ENCODE measurements around the gene SIGLEC9. TPM values are rescaled to one million over a fixed set of nuclear protein-coding genes. Genes with fewer than 3 reads are reported as not detected.

The SIGLEC9 gene
- total RNA-seq, 1 experiment from 2014 or later: not detected

DNA sequence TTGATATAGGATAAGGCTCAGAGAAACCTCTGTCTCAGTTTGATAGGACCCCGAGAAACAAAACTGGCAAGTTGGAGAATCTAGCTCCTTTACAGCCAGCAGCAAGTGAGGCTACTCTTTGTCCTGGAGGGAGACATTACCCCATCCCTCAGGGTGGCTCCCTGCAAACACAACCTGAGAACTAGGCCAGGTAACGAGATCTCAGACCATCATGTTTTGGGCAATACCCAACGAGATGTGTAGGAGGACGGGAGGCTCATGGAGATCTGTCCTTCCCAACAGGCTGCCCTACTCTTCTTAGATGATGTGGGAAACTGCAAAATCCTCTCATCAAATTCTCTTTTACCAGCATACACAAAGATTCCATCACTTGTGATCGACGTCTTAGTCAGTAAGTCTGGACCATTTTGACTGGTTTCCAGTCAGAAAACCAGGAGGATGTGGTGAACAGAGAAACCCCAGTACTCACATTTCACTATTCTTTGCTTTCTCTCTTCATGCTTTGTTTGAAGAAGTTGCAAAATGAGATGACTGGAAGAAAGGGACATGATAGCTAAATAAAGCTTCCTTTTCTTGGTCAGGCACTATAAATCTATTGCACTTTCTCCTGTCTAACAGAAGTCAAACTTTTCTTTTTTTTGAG is 10.5 kb upstream of the SIGLEC9 start:
- DNase-seq (ENCODE audit: low read depth, low spot score): no peak
- in situ Hi-C loops (cut with HindIII; ENCODE audit: low pct_unique_long_range_greater_than_20kb, low sequenced_read_pairs): no loop called here

DNA sequence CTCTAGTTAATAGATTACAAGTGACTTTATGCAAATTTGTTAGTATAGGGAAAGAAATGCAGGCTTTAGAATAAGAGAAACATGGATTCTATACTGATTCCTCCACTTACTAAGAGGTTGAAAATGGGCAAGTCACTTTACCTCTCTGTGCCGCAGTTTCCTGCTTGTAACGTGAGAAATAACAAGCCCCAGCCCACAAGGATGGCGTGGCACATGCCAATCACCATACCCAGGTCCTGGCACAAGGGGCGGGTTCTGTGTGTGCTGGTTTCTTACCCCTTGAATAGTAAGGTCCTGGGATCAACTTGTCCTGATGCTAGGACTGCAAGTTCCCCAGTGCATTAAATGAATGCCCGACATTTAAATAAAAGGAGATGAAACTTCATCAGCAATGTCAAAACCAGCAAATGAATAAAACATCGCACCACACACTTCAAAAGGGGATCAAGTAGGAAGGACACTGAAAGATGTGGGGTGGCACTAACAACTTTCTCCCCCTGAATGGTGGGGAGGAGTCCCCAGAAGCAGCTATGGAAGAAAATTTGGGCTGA is 7.9 kb upstream of the SIGLEC9 start:
- in situ Hi-C loops (cut with HindIII; ENCODE audit: low pct_unique_long_range_greater_than_20kb, low sequenced_read_pairs): no loop called here
- DNase-seq (ENCODE audit: low read depth, low spot score): no peak

DNA sequence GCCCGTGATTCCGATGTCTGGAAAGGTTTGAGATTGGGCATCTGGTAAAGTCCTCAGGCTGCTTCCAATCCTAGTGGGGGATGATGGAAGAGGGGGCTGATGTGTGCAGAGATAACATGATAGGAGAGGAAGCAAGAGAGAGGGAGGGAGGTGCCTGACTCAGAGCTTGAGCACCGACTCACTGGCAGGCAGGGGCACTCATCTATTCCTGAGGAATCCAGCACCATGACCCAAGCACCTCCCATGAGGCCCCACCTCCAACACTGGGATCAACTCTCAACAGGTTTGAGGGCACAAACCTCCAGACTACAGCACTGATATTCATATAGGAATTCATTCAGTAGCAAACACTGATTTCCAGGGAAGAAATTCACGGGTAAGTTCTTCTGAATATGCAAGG is 5.6 kb upstream of the SIGLEC9 start:
- no peak for DNase-seq (ENCODE audit: low read depth, low spot score)
- in situ Hi-C loops (cut with HindIII; ENCODE audit: low pct_unique_long_range_greater_than_20kb, low sequenced_read_pairs): no loop called here

DNA sequence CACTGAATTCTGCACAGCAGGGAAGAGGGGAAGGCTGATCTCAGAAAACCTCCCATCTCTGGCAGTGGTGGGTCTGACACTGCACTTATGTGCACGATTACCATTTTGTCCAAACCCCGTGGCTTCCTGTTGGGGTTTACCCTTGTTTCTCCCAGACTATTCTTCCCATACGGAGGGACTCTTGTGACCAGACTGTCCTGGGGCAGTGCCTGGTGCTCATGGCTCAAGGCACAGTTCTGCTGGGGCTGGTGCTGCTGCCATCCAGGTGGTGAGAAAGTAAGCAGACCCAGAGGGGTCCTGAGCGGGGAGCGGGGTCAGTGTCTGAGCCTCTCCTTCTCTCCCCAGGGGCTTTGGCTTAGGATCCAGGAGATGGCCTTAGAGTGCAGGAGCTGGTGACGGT is 5.1 kb upstream of the SIGLEC9 start:
- no peak for DNase-seq (ENCODE audit: low read depth, low spot score)
- in situ Hi-C loops (cut with HindIII; ENCODE audit: low pct_unique_long_range_greater_than_20kb, low sequenced_read_pairs): no loop called here

- in situ Hi-C loops (cut with HindIII; ENCODE audit: low pct_unique_long_range_greater_than_20kb, low sequenced_read_pairs): no loop called here
- DNase-seq (ENCODE audit: low read depth, low spot score): no peak
These were observed 4.5 kb upstream of the SIGLEC9 start for GRCh38 chr19:51120160-51120559.

DNA sequence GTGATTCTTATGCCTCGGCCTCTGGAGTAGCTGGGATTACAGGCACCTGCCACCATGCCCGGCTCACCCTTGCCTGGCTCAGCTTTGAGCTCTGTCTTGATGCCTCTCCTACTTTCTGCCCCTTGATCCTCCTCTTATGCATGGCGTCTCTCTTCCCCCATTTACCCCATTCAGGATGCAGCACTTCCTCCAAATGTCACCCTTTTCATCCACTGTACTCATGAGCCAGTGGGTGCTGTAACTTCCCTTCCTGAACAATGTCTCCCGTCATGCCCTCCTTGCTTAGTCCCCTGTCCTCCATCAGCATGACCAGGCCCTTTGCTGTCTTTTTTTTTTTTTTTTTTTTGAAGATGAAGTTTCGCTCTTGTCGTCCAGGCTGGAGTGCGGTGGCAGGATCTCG is 3.4 kb upstream of the SIGLEC9 start:
- in situ Hi-C loops (cut with HindIII; ENCODE audit: low pct_unique_long_range_greater_than_20kb, low sequenced_read_pairs): no loop called here
- DNase-seq (ENCODE audit: low read depth, low spot score): no peak

DNA sequence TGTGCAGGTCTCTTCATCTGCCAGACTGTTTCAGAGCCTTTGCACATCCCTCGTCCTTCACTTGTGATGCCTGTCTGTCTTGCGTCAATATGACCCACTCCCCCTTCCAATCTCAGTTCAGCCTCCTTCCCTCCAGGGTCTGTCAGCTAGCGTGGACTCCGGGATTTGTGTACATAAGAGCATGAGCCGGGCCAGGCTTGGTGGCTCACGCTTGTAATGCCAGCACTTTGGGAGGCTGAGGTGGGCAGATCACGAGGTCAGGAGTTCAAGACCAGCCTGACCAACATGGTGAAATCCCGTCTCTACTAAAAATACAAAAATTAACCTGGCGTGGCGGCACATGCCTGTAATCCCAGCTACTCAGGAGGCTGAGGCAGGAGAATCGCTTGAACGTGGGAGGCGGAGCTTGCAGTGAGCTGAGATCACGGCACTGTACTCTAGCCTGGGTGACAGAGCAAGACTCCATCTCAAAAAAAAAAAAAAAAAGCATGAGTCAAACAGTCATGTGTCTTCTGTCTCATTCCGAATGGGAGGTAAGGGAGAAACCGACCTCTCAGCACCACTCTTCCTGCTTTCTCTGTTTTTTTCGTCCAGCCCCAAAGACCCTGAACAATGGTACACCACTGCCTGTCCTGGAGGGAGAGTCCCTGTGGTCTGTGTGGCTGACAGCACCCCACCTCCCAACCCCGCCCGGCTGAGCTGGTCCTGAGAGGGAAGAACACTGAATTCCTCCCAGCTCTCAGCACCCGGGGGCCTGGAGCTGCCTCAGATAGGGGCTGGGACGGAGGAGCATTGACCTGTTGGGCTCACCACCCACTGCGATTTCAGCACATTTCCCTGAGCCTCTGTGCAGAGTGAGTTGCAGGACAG is 2.4 kb upstream of the SIGLEC9 start:
- in situ Hi-C loops (cut with HindIII; ENCODE audit: low pct_unique_long_range_greater_than_20kb, low sequenced_read_pairs): no loop called here
- no peak for DNase-seq (ENCODE audit: low read depth, low spot score)

GRCh38 chr19:51123381-51123800 is 1.3 kb upstream of the SIGLEC9 start:
- in situ Hi-C loops (cut with HindIII; ENCODE audit: low pct_unique_long_range_greater_than_20kb, low sequenced_read_pairs): no loop called here
- no peak for DNase-seq (ENCODE audit: low read depth, low spot score)

DNA sequence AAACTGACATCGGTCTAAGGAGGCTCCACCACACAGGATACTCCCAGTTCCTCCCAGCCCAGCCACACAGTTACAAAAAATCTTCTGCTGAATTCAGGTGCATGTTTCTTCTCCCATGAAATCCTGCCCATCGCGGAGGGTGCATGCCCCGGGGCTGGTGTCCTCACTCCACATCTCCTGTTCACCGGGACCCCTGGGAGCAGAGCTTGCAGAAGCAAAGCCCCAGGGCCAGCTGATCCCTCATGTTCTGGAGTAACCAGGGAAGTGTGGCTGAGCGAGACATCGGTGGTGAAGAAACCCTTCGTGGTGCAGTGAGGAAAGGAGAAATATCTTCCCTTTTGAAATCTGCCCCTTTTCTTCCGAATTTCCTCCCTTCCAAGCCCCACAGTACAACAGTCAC is 904 bp upstream of the SIGLEC9 start:
- no peak for DNase-seq (ENCODE audit: low read depth, low spot score)
- in situ Hi-C loops (cut with HindIII; ENCODE audit: low pct_unique_long_range_greater_than_20kb, low sequenced_read_pairs): no loop called here

- DNase-seq (ENCODE audit: low read depth, low spot score): no peak
- in situ Hi-C loops (cut with HindIII; ENCODE audit: low pct_unique_long_range_greater_than_20kb, low sequenced_read_pairs): no loop called here
These were observed 490 bp upstream of the SIGLEC9 start for GRCh38 chr19:51124216-51124615.

- no peak for DNase-seq (ENCODE audit: low read depth, low spot score)
- in situ Hi-C loops (cut with HindIII; ENCODE audit: low pct_unique_long_range_greater_than_20kb, low sequenced_read_pairs): no loop called here
These were observed 842 bp downstream of the SIGLEC9 start for GRCh38 chr19:51125421-51126075.

DNA sequence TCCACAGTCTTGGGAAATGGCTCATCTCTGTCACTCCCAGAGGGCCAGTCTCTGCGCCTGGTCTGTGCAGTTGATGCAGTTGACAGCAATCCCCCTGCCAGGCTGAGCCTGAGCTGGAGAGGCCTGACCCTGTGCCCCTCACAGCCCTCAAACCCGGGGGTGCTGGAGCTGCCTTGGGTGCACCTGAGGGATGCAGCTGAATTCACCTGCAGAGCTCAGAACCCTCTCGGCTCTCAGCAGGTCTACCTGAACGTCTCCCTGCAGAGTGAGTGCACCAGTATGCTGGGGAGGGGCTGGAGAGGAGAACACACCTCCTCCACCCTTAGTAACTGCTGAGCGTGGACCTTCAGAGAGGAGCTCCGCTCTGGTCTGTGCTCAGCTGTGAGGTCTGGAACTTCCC is 2.3 kb downstream of the SIGLEC9 start:
- in situ Hi-C loops (cut with HindIII; ENCODE audit: low pct_unique_long_range_greater_than_20kb, low sequenced_read_pairs): no loop called here
- DNase-seq (ENCODE audit: low read depth, low spot score): no peak

DNA sequence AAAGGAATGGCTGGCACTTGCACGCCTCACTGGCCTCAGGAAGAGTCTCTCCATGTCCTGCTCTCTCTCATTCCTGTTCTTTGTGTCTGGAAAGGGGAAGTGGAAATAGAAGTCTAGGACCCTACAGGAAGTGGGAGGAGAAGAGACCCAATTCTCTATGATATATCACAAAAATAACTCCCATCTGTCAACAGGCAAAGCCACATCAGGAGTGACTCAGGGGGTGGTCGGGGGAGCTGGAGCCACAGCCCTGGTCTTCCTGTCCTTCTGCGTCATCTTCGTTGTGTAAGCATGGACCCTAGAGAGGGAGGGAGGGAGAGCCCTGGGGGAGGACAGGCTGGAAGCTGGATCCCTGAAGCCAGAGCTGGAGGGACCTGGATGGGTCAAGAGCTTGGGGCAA is 3.0 kb downstream of the SIGLEC9 start:
- DNase-seq (ENCODE audit: low read depth, low spot score): no peak
- in situ Hi-C loops (cut with HindIII; ENCODE audit: low pct_unique_long_range_greater_than_20kb, low sequenced_read_pairs): no loop called here

DNA sequence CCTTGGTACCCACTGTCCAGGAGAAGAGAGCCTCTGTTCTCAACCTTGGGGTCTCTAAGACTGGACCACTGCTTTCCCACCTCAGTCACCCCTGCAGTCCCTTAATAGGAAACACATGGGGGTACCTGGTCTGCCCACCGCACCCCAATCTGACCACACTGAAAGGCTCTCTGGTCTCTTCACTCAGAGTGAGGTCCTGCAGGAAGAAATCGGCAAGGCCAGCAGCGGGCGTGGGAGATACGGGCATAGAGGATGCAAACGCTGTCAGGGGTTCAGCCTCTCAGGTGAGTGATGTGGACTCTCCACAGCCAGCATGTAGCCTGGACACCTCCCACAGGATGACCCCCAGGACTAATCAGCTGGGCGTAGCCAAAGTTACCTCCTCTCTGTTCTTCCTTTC is 3.5 kb downstream of the SIGLEC9 start:
- in situ Hi-C loops (cut with HindIII; ENCODE audit: low pct_unique_long_range_greater_than_20kb, low sequenced_read_pairs): no loop called here
- no peak for DNase-seq (ENCODE audit: low read depth, low spot score)

DNA sequence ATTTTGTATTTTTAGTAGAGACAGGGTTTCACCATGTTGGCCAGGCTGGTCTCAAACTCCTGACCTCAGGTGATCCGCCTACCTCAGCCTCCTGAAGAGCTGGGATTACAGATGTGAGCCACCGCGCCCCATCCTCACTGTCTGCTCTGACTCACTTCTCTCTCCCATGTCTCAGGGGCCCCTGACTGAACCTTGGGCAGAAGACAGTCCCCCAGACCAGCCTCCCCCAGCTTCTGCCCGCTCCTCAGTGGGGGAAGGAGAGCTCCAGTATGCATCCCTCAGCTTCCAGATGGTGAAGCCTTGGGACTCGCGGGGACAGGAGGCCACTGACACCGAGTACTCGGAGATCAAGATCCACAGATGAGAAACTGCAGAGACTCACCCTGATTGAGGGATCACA is 5.0 kb downstream of the SIGLEC9 start:
- in situ Hi-C loops (cut with HindIII; ENCODE audit: low pct_unique_long_range_greater_than_20kb, low sequenced_read_pairs): no loop called here
- no peak for DNase-seq (ENCODE audit: low read depth, low spot score)

DNA sequence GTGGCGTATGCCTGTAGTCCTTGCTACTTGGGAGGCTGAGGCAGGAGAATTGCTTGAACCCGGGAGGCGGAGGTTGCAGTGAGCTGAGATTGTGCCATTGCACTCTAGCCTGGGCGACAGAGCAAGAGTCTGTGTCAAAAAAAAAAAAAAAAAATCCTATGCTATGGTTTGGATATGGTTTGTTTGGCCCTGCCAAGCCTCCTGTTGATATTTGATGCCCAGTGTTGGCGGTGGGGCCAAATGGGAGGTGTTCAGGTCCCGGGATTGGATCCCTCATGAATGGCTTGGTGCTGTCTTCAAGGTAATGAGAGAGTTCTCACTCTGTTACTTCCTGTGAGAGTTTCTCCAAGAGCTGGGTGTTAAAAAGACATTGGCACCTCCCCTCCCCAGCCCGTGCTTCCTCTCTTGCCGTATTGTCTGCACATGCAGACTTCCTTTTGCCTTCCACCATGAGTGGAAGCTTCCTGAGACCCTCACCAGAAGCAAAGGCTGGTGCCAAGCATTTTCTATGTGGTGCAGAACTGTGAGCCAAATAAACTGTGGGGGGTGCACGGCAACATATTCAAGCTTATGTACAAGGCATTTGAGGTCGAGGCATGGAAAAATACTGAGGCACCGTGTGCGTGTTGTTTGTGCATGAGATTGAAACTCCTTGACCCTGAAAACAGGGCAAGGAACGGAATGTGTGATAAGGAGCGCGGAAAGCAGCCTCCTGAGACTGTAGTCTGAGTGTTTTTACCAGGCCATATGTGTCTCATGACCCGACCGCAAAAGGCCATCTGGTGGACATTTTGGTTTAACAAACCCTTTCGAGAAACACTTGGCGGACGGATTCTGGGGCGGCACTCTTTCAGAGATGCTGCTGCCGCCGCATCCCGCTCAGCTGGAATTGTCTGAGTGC is 7.3 kb downstream of the SIGLEC9 start:
- in situ Hi-C loops (cut with HindIII; ENCODE audit: low pct_unique_long_range_greater_than_20kb, low sequenced_read_pairs): no loop called here
- DNase-seq (ENCODE audit: low read depth, low spot score): peak; percentile 95

GRCh38 chr19:51135004-51135403 is 10.3 kb downstream of the SIGLEC9 start:
- no peak for DNase-seq (ENCODE audit: low read depth, low spot score)
- in situ Hi-C loops (cut with HindIII; ENCODE audit: low pct_unique_long_range_greater_than_20kb, low sequenced_read_pairs): no loop called here

Data from SK-MEL-5 (cell line).